Measurements from ENCODE around the gene IDH3G.
"Not testable (repeated sequence)": the region's sequence is repeated elsewhere in the genome, so short reads cannot be mapped to it uniquely, and the experiment has no call there.

The IDH3G gene

GRCh38 chrX:153746991-153747390 is 47.2 kb downstream of the IDH3G start:
- not testable (repeated sequence) for DNase-seq

- no peak for DNase-seq
These were observed 47.8 kb downstream of the IDH3G start for GRCh38 chrX:153746359-153746758.

GRCh38 chrX:153745067-153745433 is 49.1 kb downstream of the IDH3G start:
- not testable (repeated sequence) for DNase-seq

GRCh38 chrX:153744210-153745066 is 49.7 kb downstream of the IDH3G start:
- DNase-seq = no peak

GRCh38 chrX:153743468-153744209 is 50.5 kb downstream of the IDH3G start:
- DNase-seq = not testable (repeated sequence)

- not testable (repeated sequence) for DNase-seq
These were observed 51.2 kb downstream of the IDH3G start for GRCh38 chrX:153742796-153743467.

GRCh38 chrX:153742111-153742510 is 52.1 kb downstream of the IDH3G start:
- DNase-seq = not testable (repeated sequence)

- no peak for DNase-seq
These were observed 52.7 kb downstream of the IDH3G start for GRCh38 chrX:153741446-153741845.

GRCh38 chrX:153740631-153741222 is 53.4 kb downstream of the IDH3G start:
- DNase-seq = no peak

GRCh38 chrX:153739754-153740486 is 54.3 kb downstream of the IDH3G start:
- DNase-seq = no peak

- no peak for DNase-seq
These were observed 56.0 kb downstream of the IDH3G start for GRCh38 chrX:153738056-153738605.

GRCh38 chrX:153736871-153737441 is 57.2 kb downstream of the IDH3G start:
- no peak for DNase-seq

GRCh38 chrX:153736071-153736820 is 57.9 kb downstream of the IDH3G start:
- no peak for DNase-seq
